Prostate gland (tissue), 2 donors: Measurements from ENCODE around the gene PSMD6.

ENCODE experiments used
- CTCF ChIP-seq, 4 experiments: fragments of 200-600 bp in 2 of 4; fragments of 450-650 bp in 2 of 4; sonication (generic) in 2 of 4; IDR thresholded peaks; 1 replicate in 3 of 4; 2 replicates in 1 of 4; pipeline ENCODE4 v1.5.1; 2016 to 2019; ENCODE audit warnings: antibody characterized with exemption in 4 of 4, mild to moderate bottlenecking in 2 of 4, moderate library complexity in 2 of 4
- POLR2A ChIP-seq: fragments of 450-650 bp; IDR thresholded peaks from one replicate; pipeline ENCODE4 v1.6.1; 2016; ENCODE audit warnings: antibody characterized with exemption, mild to moderate bottlenecking
- POLR2AphosphoS5 ChIP-seq: sonication (generic); formaldehyde crosslinking; IDR thresholded peaks from one replicate; pipeline ENCODE4 v1.6.1; 2017; ENCODE audit warnings: antibody characterized with exemption

- TF ChIP-seq CTCF (IDR thresholded peaks at IDR 0.05) (no peak), POLR2A (no peak), POLR2AphosphoS5 (no peak)
Measured at GRCh38 chr3:64070704-64071103, 47.4 kb upstream of the PSMD6 start.
